A549 treated with GW870086 at 1 μM for 4 hours (cell line): ENCODE results near the gene SUPV3L1. TPM values are rescaled to one million over a fixed set of nuclear protein-coding genes. Genes with fewer than 3 reads are reported as not detected.

ENCODE experiments used
- total RNA-seq: library from RNA; stranded (reverse); fragments of 200-300 nt; extraction: Qiagen RNA extraction; gene quantifications from 5 replicates; pipeline ENCODE4 v1.2.3, GENCODE V29; 2022; ENCODE audit warnings: low read depth

SUPV3L1 gene
- 31.3 to 38.2 TPM (median 33.9 TPM) in 5 replicates for total RNA-seq

GRCh38 chr10:69179743-69180524, at the start of gene SUPV3L1:
SUPV3L1 (plus strand) TSS chr10:69180234; CDS start chr10:69180292, 58 bp downstream.

GRCh38 chr10:69220041-69220451, 40.0 kb downstream of the SUPV3L1 start, which contains the start of gene HKDC1:
HKDC1 (plus strand) TSS chr10:69220332; CDS start chr10:69220436, 104 bp downstream.

Other genes with a start within 250 kb of the SUPV3L1 start
- gene DDX21, start 224.1 kb upstream of the SUPV3L1 start, total RNA-seq: 109 to 150 TPM (median 135 TPM) in 5 replicates
- 36.8 to 45.0 TPM (median 43.3 TPM) in 5 replicates for gene KIFBP, start 191.4 kb upstream of the SUPV3L1 start, total RNA-seq
- gene SRGN, start 92.1 kb upstream of the SUPV3L1 start, total RNA-seq: 92.1 to 132 TPM (median 99.4 TPM) in 5 replicates
- gene VPS26A, start 56.1 kb upstream of the SUPV3L1 start, total RNA-seq: 45.2 to 67.3 TPM (median 52.6 TPM) in 5 replicates
- gene HKDC1, start 40.1 kb downstream of the SUPV3L1 start, total RNA-seq: 10.1 to 16.1 TPM (median 11.6 TPM) in 5 replicates
- gene HK1, start 98.3 kb downstream of the SUPV3L1 start, total RNA-seq: 38.0 to 45.9 TPM (median 44.1 TPM) in 5 replicates
- 0.07 to 0.18 TPM (median 0.13 TPM) in 4 of 5 replicates, not detected in the other for gene TACR2, start 236.7 kb downstream of the SUPV3L1 start, total RNA-seq